H9 (cell line): ENCODE results near the gene ANKRD50. TPM values are rescaled to one million over a fixed set of nuclear protein-coding genes. Genes with fewer than 3 reads are reported as not detected.

Source experiments
- DNase-seq: peaks from one replicate; pipeline ENCODE4 v3.0.0-alpha.2; 2017
- H2AFZ ChIP-seq: one replicate; pipeline ENCODE4 v1.6.1; 2013; ENCODE audit warnings: mild to moderate bottlenecking, low read length, control low read depth, moderate library complexity
- H2AK5ac ChIP-seq: 2 replicates; pipeline ENCODE4 v1.6.1; 2013; ENCODE audit warnings: low read length, control low read depth, mixed read lengths; ENCODE audit not compliant: insufficient read length
- H2BK120ac ChIP-seq: one replicate; pipeline ENCODE4 v1.6.1; 2013; ENCODE audit warnings: low read depth, mild to moderate bottlenecking, low read length, control low read depth, inconsistent platforms; ENCODE audit not compliant: poor library complexity, severe bottlenecking
- H2BK12ac ChIP-seq: 2 replicates; pipeline ENCODE4 v1.6.1; 2013; ENCODE audit warnings: low read length, control low read depth, mixed read lengths, low read depth; ENCODE audit not compliant: insufficient read length
- H2BK15ac ChIP-seq: 2 replicates; pipeline ENCODE4 v1.6.1; 2013; ENCODE audit warnings: low read depth, low read length, control low read depth
- H2BK20ac ChIP-seq: one replicate; pipeline ENCODE4 v1.6.1; 2013; ENCODE audit warnings: low read depth, mild to moderate bottlenecking, low read length, control low read depth, inconsistent platforms; ENCODE audit not compliant: poor library complexity, severe bottlenecking
- H2BK5ac ChIP-seq: 2 replicates; pipeline ENCODE4 v1.6.1; 2013; ENCODE audit warnings: low read length, control low read depth, mixed read lengths; ENCODE audit not compliant: insufficient read length
- H3K14ac ChIP-seq: 2 replicates; pipeline ENCODE4 v1.6.1; 2013; ENCODE audit warnings: low read length, control low read depth; ENCODE audit not compliant: insufficient read depth
- H3K18ac ChIP-seq: 2 replicates; pipeline ENCODE4 v1.6.1; 2013; ENCODE audit warnings: low read depth, mild to moderate bottlenecking, mixed read lengths, low read length, control low read depth; ENCODE audit not compliant: insufficient read length
- H3K23ac ChIP-seq: 2 replicates; pipeline ENCODE4 v1.6.1; 2013; ENCODE audit warnings: low read length, control low read depth, mixed read lengths, low read depth; ENCODE audit not compliant: insufficient read length
- H3K23me2 ChIP-seq: 2 replicates; pipeline ENCODE4 v1.6.1; 2013; ENCODE audit warnings: low read depth, mild to moderate bottlenecking, mixed read lengths, low read length, control low read depth; ENCODE audit not compliant: insufficient read length, poor library complexity, severe bottlenecking
- H3K27ac ChIP-seq: 2 replicates; pipeline ENCODE4 v1.5.1; 2013; ENCODE audit warnings: low read length, control low read depth, mixed read lengths, low read depth; ENCODE audit not compliant: insufficient read length
- H3K27me3 ChIP-seq: 2 replicates; pipeline ENCODE4 v1.6.1; 2013; ENCODE audit warnings: low read length, control low read depth, inconsistent platforms; ENCODE audit not compliant: insufficient read depth
- H3K4ac ChIP-seq: 2 replicates; pipeline ENCODE4 v1.6.1; 2013; ENCODE audit warnings: low read depth, mild to moderate bottlenecking, control low read depth, inconsistent platforms, low read length, moderate library complexity
- H3K4me1 ChIP-seq: 2 replicates; pipeline ENCODE4 v1.6.1; 2013; ENCODE audit warnings: low read length, control low read depth, inconsistent platforms; ENCODE audit not compliant: insufficient read depth
- H3K4me2 ChIP-seq: 2 replicates; pipeline ENCODE4 v1.6.1; 2013; ENCODE audit warnings: low read length, control low read depth, mixed read lengths; ENCODE audit not compliant: insufficient read length, insufficient read depth
- H3K56ac ChIP-seq: 2 replicates; pipeline ENCODE4 v1.6.1; 2013; ENCODE audit warnings: low read depth, mild to moderate bottlenecking, mixed read lengths, low read length, control low read depth; ENCODE audit not compliant: insufficient read length
- H3K79me1 ChIP-seq: 2 replicates; pipeline ENCODE4 v1.6.1; 2013; ENCODE audit warnings: low read depth, mild to moderate bottlenecking, moderate library complexity, low read length, control low read depth, inconsistent platforms; ENCODE audit not compliant: insufficient read depth, poor library complexity, severe bottlenecking
- H3K79me2 ChIP-seq: 2 replicates; pipeline ENCODE4 v1.6.1; 2013; ENCODE audit warnings: low read length, control low read depth, inconsistent platforms; ENCODE audit not compliant: insufficient read depth
- H3K9ac ChIP-seq: 2 replicates; pipeline ENCODE4 v1.6.1; 2013; ENCODE audit warnings: low read length, control low read depth, mixed read lengths; ENCODE audit not compliant: insufficient read length; ENCODE audit errors: extremely low read depth
- H3K9me3 ChIP-seq: one replicate; pipeline ENCODE4 v1.6.1; 2013; ENCODE audit warnings: low read depth, low read length, inconsistent platforms; ENCODE audit not compliant: control insufficient read depth
- H3T11ph ChIP-seq: one replicate; pipeline ENCODE4 v1.6.1; 2013; ENCODE audit warnings: mild to moderate bottlenecking, low read length, control low read depth, inconsistent platforms
- H4K20me1 ChIP-seq: one replicate; pipeline ENCODE4 v1.6.1; 2013; ENCODE audit not compliant: control insufficient read depth, insufficient read length, insufficient read depth
- H4K5ac ChIP-seq: 2 replicates; pipeline ENCODE4 v1.6.1; 2013; ENCODE audit warnings: low read depth, mild to moderate bottlenecking, mixed read lengths, low read length, control low read depth; ENCODE audit not compliant: insufficient read length
- H4K8ac ChIP-seq: replicated peaks from 2 replicates; pipeline ENCODE4 v1.6.1; 2013; ENCODE audit warnings: low read length, control low read depth, mixed read lengths, low read depth; ENCODE audit not compliant: insufficient read length
- H4K91ac ChIP-seq: 2 replicates; pipeline ENCODE4 v1.6.1; 2013; ENCODE audit warnings: low read depth, mild to moderate bottlenecking, moderate library complexity, mixed read lengths, low read length, control low read depth; ENCODE audit not compliant: insufficient read length
- H3K27ac Mint-ChIP-seq, 3 experiments: 2 replicates in 2 of 3; 3 replicates in 1 of 3; pipeline ENCODE4 v1.8.0; 2020 to 2021; ENCODE audit warnings: mixed read lengths in 3 of 3, mild to moderate bottlenecking in 1 of 3, moderate library complexity in 1 of 3
- H3K27me3 Mint-ChIP-seq: 2 replicates; pipeline ENCODE4 v1.8.0; 2021; ENCODE audit warnings: low read depth, mild to moderate bottlenecking, moderate library complexity, mixed read lengths
- H3K36me3 Mint-ChIP-seq, 3 experiments: 2 replicates in 2 of 3; 3 replicates in 1 of 3; pipeline ENCODE4 v1.8.0; 2020 to 2021; ENCODE audit warnings: low read depth in 3 of 3, mixed read lengths in 3 of 3; ENCODE audit not compliant: insufficient read depth in 1 of 3
- H3K4me1 Mint-ChIP-seq, 2 experiments: 2 replicates each; pipeline ENCODE4 v1.8.0; 2020; ENCODE audit warnings: mixed read lengths in 2 of 2
- H3K4me3 Mint-ChIP-seq, 2 experiments: 2 replicates in 1 of 2; 3 replicates in 1 of 2; pipeline ENCODE4 v1.8.0; 2020 to 2021; ENCODE audit warnings: mild to moderate bottlenecking in 2 of 2, mixed read lengths in 2 of 2, moderate library complexity in 1 of 2
- H3K9me3 Mint-ChIP-seq, 2 experiments: 2 replicates in 1 of 2; 3 replicates in 1 of 2; pipeline ENCODE4 v1.8.0; 2020; ENCODE audit warnings: mild to moderate bottlenecking in 2 of 2, mixed read lengths in 2 of 2, moderate library complexity in 1 of 2
- WGBS: extraction: QIAGEN DNeasy Blood & Tissue Kit; methylation state at CpG from one replicate; pipeline ENCODE4 v1.1.7; 2013; ENCODE audit warnings: missing lambda C conversion rate, low lambda C conversion rate, mixed read lengths; ENCODE audit not compliant: insufficient read length; ENCODE audit errors: extremely low coverage; 5-methylcytosine and 5-hydroxymethylcytosine counted together
- total RNA-seq: library from RNA; stranded (reverse); gene quantifications from 2 replicates; pipeline ENCODE4 v1.2.1, GENCODE V29; 2021
- TF ChIP-seq, protein P1 (sequence below): fragments of 200-600 bp; sonication (generic); conservative IDR thresholded peaks from 3 replicates; pipeline ENCODE4 v1.8.0; 2021; ENCODE audit warnings: antibody characterized with exemption, mild to moderate bottlenecking

The ANKRD50 gene
- total RNA-seq, 1 experiment from 2014 or later = 30.1 TPM

DNA sequence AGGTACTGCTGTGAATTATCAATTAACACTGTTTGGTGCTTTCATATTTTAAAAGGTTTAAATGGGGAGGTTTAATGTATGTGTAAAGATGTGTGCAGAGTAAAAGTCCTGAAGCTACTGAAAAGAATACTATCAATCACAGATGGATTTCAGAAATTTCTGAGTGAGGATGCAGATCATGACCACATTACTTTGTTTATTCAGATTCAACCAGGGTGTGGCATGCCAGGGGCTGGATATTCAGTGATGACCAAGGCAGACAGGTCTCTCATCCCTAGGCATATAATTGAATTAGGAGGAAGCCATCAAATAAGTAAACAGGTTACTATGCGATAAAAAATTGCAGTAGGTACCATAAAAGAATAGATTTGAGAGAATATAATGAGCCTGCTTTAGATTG is 28.0 kb upstream of the ANKRD50 start:
- H2BK5ac ChIP-seq = no peak overlapping the region
- no peak overlapping the region for H2BK15ac ChIP-seq
- no peaks in the 10 kb centered on the region for H3K9me3 Mint-ChIP-seq
- no peak for DNase-seq
- TF ChIP-seq, protein P1, sequence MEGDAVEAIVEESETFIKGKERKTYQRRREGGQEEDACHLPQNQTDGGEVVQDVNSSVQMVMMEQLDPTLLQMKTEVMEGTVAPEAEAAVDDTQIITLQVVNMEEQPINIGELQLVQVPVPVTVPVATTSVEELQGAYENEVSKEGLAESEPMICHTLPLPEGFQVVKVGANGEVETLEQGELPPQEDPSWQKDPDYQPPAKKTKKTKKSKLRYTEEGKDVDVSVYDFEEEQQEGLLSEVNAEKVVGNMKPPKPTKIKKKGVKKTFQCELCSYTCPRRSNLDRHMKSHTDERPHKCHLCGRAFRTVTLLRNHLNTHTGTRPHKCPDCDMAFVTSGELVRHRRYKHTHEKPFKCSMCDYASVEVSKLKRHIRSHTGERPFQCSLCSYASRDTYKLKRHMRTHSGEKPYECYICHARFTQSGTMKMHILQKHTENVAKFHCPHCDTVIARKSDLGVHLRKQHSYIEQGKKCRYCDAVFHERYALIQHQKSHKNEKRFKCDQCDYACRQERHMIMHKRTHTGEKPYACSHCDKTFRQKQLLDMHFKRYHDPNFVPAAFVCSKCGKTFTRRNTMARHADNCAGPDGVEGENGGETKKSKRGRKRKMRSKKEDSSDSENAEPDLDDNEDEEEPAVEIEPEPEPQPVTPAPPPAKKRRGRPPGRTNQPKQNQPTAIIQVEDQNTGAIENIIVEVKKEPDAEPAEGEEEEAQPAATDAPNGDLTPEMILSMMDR = no peak
- no peak overlapping the region for H4K8ac ChIP-seq
- no peak overlapping the region for H2AFZ ChIP-seq
- WGBS = no CpG with 5 or more reads among the region's 1 CpG
- H3K79me2 ChIP-seq = no peaks in the 10 kb centered on the region
- H3K4me1 Mint-ChIP-seq = peaks cover 23 to 27% of the 10 kb centered on the region in 2 experiments
- H4K5ac ChIP-seq = no peak overlapping the region
- H3K4me1 ChIP-seq = peaks cover 3% of the 10 kb centered on the region; the same call in 1 of the 2 replicates
- no peak overlapping the region for H2BK120ac ChIP-seq
- H3K4me3 Mint-ChIP-seq = no peak overlapping the region
- H3K27ac Mint-ChIP-seq = no peak overlapping the region
- H3K27me3 ChIP-seq = no peaks in the 10 kb centered on the region
- H3K56ac ChIP-seq = no peak overlapping the region
- H3K18ac ChIP-seq = no peak overlapping the region
- no peak overlapping the region for H2AK5ac ChIP-seq
- H3K23ac ChIP-seq = no peak overlapping the region
- no peak overlapping the region for H3K14ac ChIP-seq
- no peak overlapping the region for H3K4me2 ChIP-seq
- H3K79me1 ChIP-seq = no peaks in the 10 kb centered on the region
- peaks cover 0 to 2% (median 0%) of the 10 kb centered on the region in 3 experiments; a peak in 1 of 7 replicates for H3K36me3 Mint-ChIP-seq
- no peak overlapping the region for H2BK12ac ChIP-seq
- no peak overlapping the region for H4K91ac ChIP-seq
- H3T11ph ChIP-seq = no peak overlapping the region
- H3K23me2 ChIP-seq = no peaks in the 10 kb centered on the region
- no peaks in the 10 kb centered on the region for H3K9me3 ChIP-seq
- no peaks in the 10 kb centered on the region for H4K20me1 ChIP-seq
- H3K9ac ChIP-seq = no peak overlapping the region
- H3K27me3 Mint-ChIP-seq = no peaks in the 10 kb centered on the region
- no peak overlapping the region for H2BK20ac ChIP-seq
- no peak overlapping the region for H3K4ac ChIP-seq
- H3K27ac ChIP-seq = no peak overlapping the region
